Measurements from ENCODE around the gene TMED1. TPM values are rescaled to one million over a fixed set of nuclear protein-coding genes. Genes with fewer than 3 reads are reported as not detected.

TMED1 gene
- total RNA-seq, 1 experiment from 2014 or later, result 30.3 TPM

GRCh38 chr19:10848230-10848856, 12.3 kb upstream of the TMED1 start, which contains the start of gene C19orf38:
Gene C19orf38, plus strand, starts transcription at chr19:10848415. Its CDS starts 94 bp downstream, at chr19:10848509.
- POLR2A ChIA-PET, result no interaction called here
- H3K27me3 ChIP-seq (ENCODE audit: control insufficient read depth, insufficient read depth, low read length), result no peaks in the 10 kb centered on the region
- no peaks in the 10 kb centered on the region for H3K9me3 ChIP-seq (ENCODE audit: control insufficient read depth, insufficient read depth, low read depth, low read length)
- H3K4me1 ChIP-seq (ENCODE audit: control insufficient read depth, insufficient read depth, low read length), result no peaks in the 10 kb centered on the region
- H3K36me3 ChIP-seq (ENCODE audit: control insufficient read depth, insufficient read depth, low read length), result no peaks in the 10 kb centered on the region
- no TSS peak for BruUV-seq (replicated peaks)
- no peak within 1 kb of the TSS for H3K4me3 ChIP-seq (ENCODE audit: low read depth in 2 of 2, low read length in 2 of 2)
- DNase-seq (ENCODE audit: low read depth, low spot score) (no peak), ATAC-seq (no peak)
- CTCF ChIA-PET, result interaction anchor here (1.0 kb wide), 1 partner anchor 10 kb away, joined by 4 read pairs; no protein-coding TSS in a partner anchor
- TF ChIP-seq POLR2AphosphoS5 (IDR thresholded peaks at IDR 0.05; ENCODE audit: low read depth, low read length) (no peak), REST (IDR thresholded peaks at IDR 0.05; ENCODE audit: insufficient read depth in 1 of 2, low read depth in 2 of 2, low read length in 1 of 2) (no peak), SIN3A (IDR thresholded peaks at IDR 0.05; ENCODE audit: borderline replicate concordance, insufficient read depth, low read depth, low read length) (no peak), TCF7L2 (IDR thresholded peaks at IDR 0.05; ENCODE audit: low read depth, low read length) (no peak), CTCF (IDR thresholded peaks at IDR 0.05) (no peak)
- intact Hi-C loops (cut with micrococcal nuclease; ENCODE audit: unreplicated experiment), result no loop called here
- no peak within 1 kb of the TSS for H3K27ac ChIP-seq (ENCODE audit: low read length)
- in situ Hi-C loops (cut with HindIII; ENCODE audit: low pct_unique_long_range_greater_than_20kb, low sequenced_read_pairs), result no loop called here

- Histone ChIP-seq H3K27me3 (ENCODE audit: control insufficient read depth, insufficient read depth, low read length) (no peaks in the 10 kb centered on the region), H3K36me3 (ENCODE audit: control insufficient read depth, insufficient read depth, low read length) (no peaks in the 10 kb centered on the region), H3K4me3 (ENCODE audit: low read depth in 2 of 2, low read length in 2 of 2) (no peak overlapping the region), H3K4me1 (ENCODE audit: control insufficient read depth, insufficient read depth, low read length) (no peaks in the 10 kb centered on the region), H3K9me3 (ENCODE audit: control insufficient read depth, insufficient read depth, low read depth, low read length) (no peaks in the 10 kb centered on the region), H3K27ac (ENCODE audit: low read length) (no peak overlapping the region)
- no TSS peak for BruUV-seq (replicated peaks)
- TF ChIP-seq CTCF (IDR thresholded peaks at IDR 0.05) (no peak), TCF7L2 (IDR thresholded peaks at IDR 0.05; ENCODE audit: low read depth, low read length) (no peak), SIN3A (IDR thresholded peaks at IDR 0.05; ENCODE audit: borderline replicate concordance, insufficient read depth, low read depth, low read length) (no peak), POLR2AphosphoS5 (IDR thresholded peaks at IDR 0.05; ENCODE audit: low read depth, low read length) (no peak), REST (IDR thresholded peaks at IDR 0.05; ENCODE audit: insufficient read depth in 1 of 2, low read depth in 2 of 2, low read length in 1 of 2) (no peak)
- in situ Hi-C loops (cut with HindIII; ENCODE audit: low pct_unique_long_range_greater_than_20kb, low sequenced_read_pairs) (no loop called here), intact Hi-C loops (cut with micrococcal nuclease; ENCODE audit: unreplicated experiment) (no loop called here)
- ATAC-seq (no peak), DNase-seq (ENCODE audit: low read depth, low spot score) (no peak)
- POLR2A ChIA-PET, result no interaction called here
- CTCF ChIA-PET, result interaction anchor here (1.1 kb wide), 1 partner anchor 12 kb away, joined by 5 read pairs; no protein-coding TSS in a partner anchor
These were observed 10.6 kb upstream of the TMED1 start for GRCh38 chr19:10846500-10847202.
